ENCODE measurements around the gene SHISA6. TPM values are rescaled to one million over a fixed set of nuclear protein-coding genes. Genes with fewer than 3 reads are reported as not detected.

Gene SHISA6
- total RNA-seq, 4 donors from 2014 or later, result 0.14 to 4.2 (median 0.32) TPM; not detected in 1

DNA sequence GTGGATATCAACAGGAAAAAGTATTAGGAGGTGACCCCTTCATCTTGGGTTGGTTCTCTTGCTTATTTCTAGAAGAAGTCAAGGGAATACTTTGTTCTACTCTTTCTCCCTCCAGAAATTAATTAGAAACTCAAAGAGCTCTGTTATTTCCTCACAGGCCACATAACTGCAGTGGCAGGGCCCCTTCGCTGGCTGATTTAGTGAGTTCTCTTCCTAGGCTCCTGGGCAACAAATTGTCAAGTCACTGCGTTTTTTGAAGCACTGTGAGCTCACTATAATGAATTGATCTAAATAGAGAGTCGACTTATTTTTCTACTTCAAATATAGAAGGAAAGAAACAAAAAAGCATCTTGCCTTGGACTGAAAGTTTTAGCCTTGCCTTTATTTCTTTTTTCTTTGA is 4.8 kb downstream of the SHISA6 start:
- Histone ChIP-seq H3K27ac (no peak overlapping the region), H3K9me3 (no peaks in the 10 kb centered on the region), H3K4me3 (no peak overlapping the region), H3K4me1 (peaks cover 0 to 4% (median 0%) of the 10 kb centered on the region in 4 donors), H3K27me3 (peaks cover 37% of the 10 kb centered on the region), H3K36me3 (no peaks in the 10 kb centered on the region)
- 77 to 83% methylated on average over 3 of the region's 3 CpGs for WGBS, 2 donors (ENCODE audit: low coverage in 1 of 2)
- no peak for DNase-seq
- intact Hi-C loops (cut with DNase I; ENCODE audit: low total_unique reads) (no loop called here), in situ Hi-C loops (cut with MboI; ENCODE audit: low pct_ligation_motif_present in 1 of 4, low pct_unique_long_range_greater_than_20kb in 1 of 4, low sequenced_read_pairs in 3 of 4) (loop anchor here in 1 of 4 donors (25.0 kb wide), 1 partner anchor 158 kb away; no protein-coding TSS in a partner anchor)
- no peak for TF ChIP-seq POLR2AphosphoS5 (IDR thresholded peaks at IDR 0.05)
- TF ChIP-seq, protein P1, sequence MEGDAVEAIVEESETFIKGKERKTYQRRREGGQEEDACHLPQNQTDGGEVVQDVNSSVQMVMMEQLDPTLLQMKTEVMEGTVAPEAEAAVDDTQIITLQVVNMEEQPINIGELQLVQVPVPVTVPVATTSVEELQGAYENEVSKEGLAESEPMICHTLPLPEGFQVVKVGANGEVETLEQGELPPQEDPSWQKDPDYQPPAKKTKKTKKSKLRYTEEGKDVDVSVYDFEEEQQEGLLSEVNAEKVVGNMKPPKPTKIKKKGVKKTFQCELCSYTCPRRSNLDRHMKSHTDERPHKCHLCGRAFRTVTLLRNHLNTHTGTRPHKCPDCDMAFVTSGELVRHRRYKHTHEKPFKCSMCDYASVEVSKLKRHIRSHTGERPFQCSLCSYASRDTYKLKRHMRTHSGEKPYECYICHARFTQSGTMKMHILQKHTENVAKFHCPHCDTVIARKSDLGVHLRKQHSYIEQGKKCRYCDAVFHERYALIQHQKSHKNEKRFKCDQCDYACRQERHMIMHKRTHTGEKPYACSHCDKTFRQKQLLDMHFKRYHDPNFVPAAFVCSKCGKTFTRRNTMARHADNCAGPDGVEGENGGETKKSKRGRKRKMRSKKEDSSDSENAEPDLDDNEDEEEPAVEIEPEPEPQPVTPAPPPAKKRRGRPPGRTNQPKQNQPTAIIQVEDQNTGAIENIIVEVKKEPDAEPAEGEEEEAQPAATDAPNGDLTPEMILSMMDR (IDR thresholded peaks at IDR 0.05), result no peak
- no peak for TF ChIP-seq POLR2A (IDR thresholded peaks at IDR 0.05)
- no peak for TF ChIP-seq EP300 (IDR thresholded peaks at IDR 0.05; ENCODE audit: low read depth)

DNA sequence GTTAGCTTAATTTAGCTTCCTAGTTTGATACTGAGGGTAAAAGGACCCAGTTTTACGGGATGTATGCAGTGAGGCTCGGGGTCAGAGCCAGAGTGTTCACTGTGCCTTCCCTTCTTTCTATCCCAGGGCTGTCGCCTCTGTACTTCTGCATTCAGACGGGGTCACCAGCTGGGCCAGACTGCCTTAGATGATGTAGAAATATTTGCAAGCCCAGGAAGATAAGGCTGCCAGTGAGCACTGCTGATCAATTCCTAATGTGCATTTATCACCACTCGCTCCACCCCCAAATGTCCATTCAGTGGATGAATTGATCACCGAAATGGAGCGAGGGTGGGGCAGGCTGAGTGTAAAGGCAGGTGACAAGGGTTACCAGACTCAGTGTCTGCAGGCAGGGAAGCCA is 9.1 kb downstream of the SHISA6 start:
- WGBS, 2 donors (ENCODE audit: low coverage in 1 of 2), result 67 to 84% methylated on average over 5 to 7 of the region's 7 CpGs
- no peak for DNase-seq
- in situ Hi-C loops (cut with MboI; ENCODE audit: low pct_ligation_motif_present in 1 of 4, low pct_unique_long_range_greater_than_20kb in 1 of 4, low sequenced_read_pairs in 3 of 4), result no loop called here
- Histone ChIP-seq H3K4me1 (no peaks in the 10 kb centered on the region), H3K9me3 (no peaks in the 10 kb centered on the region), H3K27me3 (peaks cover 1% of the 10 kb centered on the region), H3K4me3 (no peak overlapping the region), H3K27ac (no peak overlapping the region), H3K36me3 (no peaks in the 10 kb centered on the region)
- intact Hi-C loops (cut with DNase I; ENCODE audit: low total_unique reads), result loop anchor here (1.0 kb wide), 1 partner anchor 46 kb away; no protein-coding TSS in a partner anchor
- no peak for TF ChIP-seq POLR2A (IDR thresholded peaks at IDR 0.05)
- TF ChIP-seq EP300 (IDR thresholded peaks at IDR 0.05; ENCODE audit: low read depth), result no peak
- TF ChIP-seq POLR2AphosphoS5 (IDR thresholded peaks at IDR 0.05), result no peak
- TF ChIP-seq, protein P1 (IDR thresholded peaks at IDR 0.05), result no peak

DNA sequence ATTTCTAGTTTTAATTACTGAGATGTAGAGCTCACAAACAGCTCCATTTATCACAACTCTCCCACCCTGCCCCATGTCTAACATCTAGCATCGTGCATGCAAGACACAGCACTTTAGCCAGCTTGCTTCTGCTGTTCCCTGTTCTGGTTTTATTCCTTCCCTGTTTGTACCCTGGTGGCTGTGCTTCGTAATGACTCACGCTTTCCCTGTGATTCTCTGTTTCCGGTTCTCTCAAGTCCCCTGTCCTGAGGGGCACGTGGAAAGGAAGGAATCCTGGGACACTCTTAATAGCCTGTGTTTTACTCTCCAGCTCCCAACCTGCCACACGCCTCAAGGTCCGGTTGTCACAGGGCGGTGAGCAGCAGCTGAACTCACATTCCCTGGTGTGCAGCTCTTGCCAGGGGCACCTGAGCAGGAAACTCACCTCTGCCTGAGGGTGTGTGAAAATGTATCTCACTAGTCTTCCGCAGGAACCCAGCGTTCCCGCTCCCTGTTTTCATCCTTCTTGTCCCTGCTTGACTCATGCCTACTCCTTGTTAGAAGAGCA is 10.6 kb downstream of the SHISA6 start:
- WGBS, 2 donors (ENCODE audit: low coverage in 1 of 2), result 64 to 76% methylated on average over 4 to 11 of the region's 11 CpGs
- H3K9me3 ChIP-seq, result no peaks in the 10 kb centered on the region
- H3K4me3 ChIP-seq, result no peak overlapping the region
- H3K27ac ChIP-seq, result no peak overlapping the region
- intact Hi-C loops (cut with DNase I; ENCODE audit: low total_unique reads), result no loop called here
- H3K4me1 ChIP-seq, result no peaks in the 10 kb centered on the region
- H3K36me3 ChIP-seq, result no peaks in the 10 kb centered on the region
- TF ChIP-seq POLR2AphosphoS5 (IDR thresholded peaks at IDR 0.05) (no peak), EP300 (IDR thresholded peaks at IDR 0.05; ENCODE audit: low read depth) (no peak), POLR2A (IDR thresholded peaks at IDR 0.05) (no peak)
- TF ChIP-seq, protein P1 (IDR thresholded peaks at IDR 0.05), result no peak
- in situ Hi-C loops (cut with MboI; ENCODE audit: low pct_ligation_motif_present in 1 of 4, low pct_unique_long_range_greater_than_20kb in 1 of 4, low sequenced_read_pairs in 3 of 4), result no loop called here
- no peaks in the 10 kb centered on the region for H3K27me3 ChIP-seq
- DNase-seq, result no peak

DNA sequence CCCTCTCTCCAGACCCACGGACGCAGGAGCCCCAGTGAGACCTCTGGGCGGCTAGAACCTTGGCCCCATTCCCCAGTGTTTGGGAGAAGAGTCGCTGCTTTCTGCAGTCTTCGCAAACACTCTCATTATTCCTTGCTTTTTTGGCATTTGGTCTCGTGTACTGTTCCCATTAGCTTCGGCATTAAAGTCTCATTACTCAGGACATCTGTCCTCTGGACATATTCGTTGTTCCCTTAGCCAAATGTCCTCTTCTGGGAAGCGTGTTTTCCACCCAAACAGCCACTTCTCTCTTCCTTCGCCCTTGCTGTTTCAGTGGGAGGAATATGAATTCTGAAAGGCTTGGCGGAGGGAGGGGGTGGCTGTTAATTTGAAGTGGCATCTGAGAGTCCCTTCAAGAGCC is 11.1 kb downstream of the SHISA6 start:
- DNase-seq, result no peak
- H3K9me3 ChIP-seq, result no peaks in the 10 kb centered on the region
- in situ Hi-C loops (cut with MboI; ENCODE audit: low pct_ligation_motif_present in 1 of 4, low pct_unique_long_range_greater_than_20kb in 1 of 4, low sequenced_read_pairs in 3 of 4), result no loop called here
- H3K36me3 ChIP-seq, result no peaks in the 10 kb centered on the region
- no peak overlapping the region for H3K4me3 ChIP-seq
- no peak overlapping the region for H3K27ac ChIP-seq
- no peaks in the 10 kb centered on the region for H3K27me3 ChIP-seq
- WGBS, 2 donors (ENCODE audit: low coverage in 1 of 2), result 80 to 87% methylated on average over 3 to 11 of the region's 11 CpGs
- intact Hi-C loops (cut with DNase I; ENCODE audit: low total_unique reads), result no loop called here
- H3K4me1 ChIP-seq, result no peaks in the 10 kb centered on the region
- TF ChIP-seq POLR2A (IDR thresholded peaks at IDR 0.05), result no peak
- no peak for TF ChIP-seq POLR2AphosphoS5 (IDR thresholded peaks at IDR 0.05)
- TF ChIP-seq, protein P1 (IDR thresholded peaks at IDR 0.05), result no peak
- no peak for TF ChIP-seq EP300 (IDR thresholded peaks at IDR 0.05; ENCODE audit: low read depth)

All from transverse colon (tissue), 4 donors.